Neural progenitor cell (in vitro differentiated cells): Measurements from ENCODE around the gene TNIP1. TPM values are rescaled to one million over a fixed set of nuclear protein-coding genes. Genes with fewer than 3 reads are reported as not detected.

Experiments
- DNase-seq: peaks from one replicate; pipeline ENCODE4 v3.0.0-alpha.2; 2016; ENCODE audit warnings: low spot score
- H2AFZ ChIP-seq: fragments of 200-600 bp; sonication (generic); replicated peaks from 2 replicates; pipeline ENCODE4 v1.6.1; 2016; ENCODE audit warnings: antibody characterized with exemption
- H3F3A ChIP-seq: fragments of 200-600 bp; sonication (generic); 2 replicates; pipeline ENCODE4 v1.6.1; 2016; ENCODE audit warnings: antibody characterized with exemption, low read depth
- H3K27ac ChIP-seq: fragments of 200-600 bp; sonication (generic); 2 replicates; pipeline ENCODE4 v1.5.1; 2016; ENCODE audit warnings: mild to moderate bottlenecking
- H3K27me3 ChIP-seq: fragments of 200-600 bp; sonication (generic); 2 replicates; pipeline ENCODE4 v1.6.1; 2016; ENCODE audit warnings: mild to moderate bottlenecking, moderate library complexity
- H3K36me3 ChIP-seq: fragments of 200-600 bp; sonication (generic); 2 replicates; pipeline ENCODE4 v1.5.1; 2016
- H3K4me1 ChIP-seq: fragments of 200-600 bp; sonication (generic); 2 replicates; pipeline ENCODE4 v1.6.1; 2016; ENCODE audit warnings: mixed run types
- H3K4me2 ChIP-seq: fragments of 200-600 bp; sonication (generic); 2 replicates; pipeline ENCODE4 v1.6.1; 2016
- H3K4me3 ChIP-seq: fragments of 200-600 bp; sonication (generic); 2 replicates; pipeline ENCODE4 v1.5.1; 2016
- H3K79me2 ChIP-seq: fragments of 200-600 bp; sonication (generic); 2 replicates; pipeline ENCODE4 v1.6.1; 2016; ENCODE audit warnings: low read depth
- H3K9ac ChIP-seq: fragments of 200-600 bp; sonication (generic); 2 replicates; pipeline ENCODE4 v1.6.1; 2016
- H3K9me3 ChIP-seq: fragments of 200-600 bp; sonication (generic); 2 replicates; pipeline ENCODE4 v1.5.1; 2016; ENCODE audit warnings: low read depth
- H4K20me1 ChIP-seq: fragments of 200-600 bp; sonication (generic); 2 replicates; pipeline ENCODE4 v1.6.1; 2016; ENCODE audit warnings: low read depth
- H3K27ac Mint-ChIP-seq: 3 replicates; pipeline ENCODE4 v1.8.0; 2021; ENCODE audit warnings: mixed read lengths
- H3K27me3 Mint-ChIP-seq: 2 replicates; pipeline ENCODE4 v1.8.0; 2022; ENCODE audit warnings: low read depth, mild to moderate bottlenecking, inconsistent platforms, moderate library complexity, mixed read lengths; ENCODE audit not compliant: insufficient read depth
- H3K36me3 Mint-ChIP-seq: 3 replicates; pipeline ENCODE4 v1.8.0; 2021; ENCODE audit warnings: mixed read lengths
- H3K4me1 Mint-ChIP-seq: 3 replicates; pipeline ENCODE4 v1.8.0; 2021; ENCODE audit warnings: mixed read lengths
- H3K4me3 Mint-ChIP-seq: 3 replicates; pipeline ENCODE4 v1.8.0; 2021; ENCODE audit warnings: mild to moderate bottlenecking, moderate library complexity, mixed read lengths
- H3K9me3 Mint-ChIP-seq: 3 replicates; pipeline ENCODE4 v1.8.0; 2020; ENCODE audit warnings: mixed read lengths
- EZH2 ChIP-seq: fragments of 200-600 bp; sonication (generic); IDR thresholded peaks from 2 replicates; pipeline ENCODE4 v1.6.1; 2017; ENCODE audit warnings: antibody characterized with exemption, mild to moderate bottlenecking, moderate library complexity
- EZH2phosphoT487 ChIP-seq: fragments of 200-600 bp; sonication (generic); IDR thresholded peaks from 2 replicates; pipeline ENCODE4 v1.6.1; 2017; ENCODE audit warnings: antibody characterized with exemption
- total RNA-seq: library from RNA; depleted of rRNA; stranded (reverse); fragments of >200 nt; gene quantifications from 2 replicates; pipeline ENCODE4 v1.2.3, GENCODE V29; 2015; ENCODE audit warnings: low replicate concordance
- TF ChIP-seq, protein P1 (sequence below): fragments of 200-600 bp; sonication (generic); IDR thresholded peaks from 2 replicates; pipeline ENCODE4 v1.5.1; 2017; ENCODE audit warnings: antibody characterized with exemption, mild to moderate bottlenecking

Gene TNIP1
- total RNA-seq, 1 donor from 2014 or later = 33.5 TPM

DNA sequence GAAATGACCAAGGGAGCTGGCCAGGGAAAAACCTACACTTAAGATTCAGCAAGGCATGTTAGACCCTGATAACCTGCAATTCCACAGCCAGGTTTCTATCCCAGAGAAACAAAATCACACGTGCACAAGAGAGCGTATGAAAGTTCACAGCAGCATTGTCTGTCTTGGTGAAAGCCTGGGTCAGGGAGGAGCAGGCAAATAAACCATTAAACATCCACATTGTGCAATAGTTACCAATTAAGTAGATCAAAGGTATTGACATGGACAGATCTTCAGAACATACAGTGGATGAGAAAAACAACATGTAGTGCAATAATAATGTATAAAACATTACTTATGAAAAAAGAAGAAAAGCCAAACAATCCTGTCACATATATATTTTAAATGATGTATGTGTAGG is 76.3 kb downstream of the TNIP1 start:
- Histone ChIP-seq H2AFZ (no peak overlapping the region), H3K79me2 (no peaks in the 10 kb centered on the region), H3K27ac (no peak overlapping the region), H3K9ac (no peak overlapping the region), H4K20me1 (no peaks in the 10 kb centered on the region), H3F3A (no peaks in the 10 kb centered on the region), H3K36me3 (no peaks in the 10 kb centered on the region), H3K4me1 (peaks cover 15% of the 10 kb centered on the region), H3K4me3 (no peak overlapping the region), H3K4me2 (no peak overlapping the region), H3K9me3 (no peaks in the 10 kb centered on the region), H3K27me3 (no peaks in the 10 kb centered on the region)
- Mint-ChIP-seq H3K27ac (no peak overlapping the region), H3K36me3 (no peaks in the 10 kb centered on the region), H3K9me3 (no peaks in the 10 kb centered on the region), H3K27me3 (peaks cover 3% of the 10 kb centered on the region), H3K4me3 (no peak overlapping the region), H3K4me1 (peaks cover 16% of the 10 kb centered on the region)
- no peak for DNase-seq
- TF ChIP-seq EZH2phosphoT487 (no peak), EZH2 (no peak)
- TF ChIP-seq, protein P1, sequence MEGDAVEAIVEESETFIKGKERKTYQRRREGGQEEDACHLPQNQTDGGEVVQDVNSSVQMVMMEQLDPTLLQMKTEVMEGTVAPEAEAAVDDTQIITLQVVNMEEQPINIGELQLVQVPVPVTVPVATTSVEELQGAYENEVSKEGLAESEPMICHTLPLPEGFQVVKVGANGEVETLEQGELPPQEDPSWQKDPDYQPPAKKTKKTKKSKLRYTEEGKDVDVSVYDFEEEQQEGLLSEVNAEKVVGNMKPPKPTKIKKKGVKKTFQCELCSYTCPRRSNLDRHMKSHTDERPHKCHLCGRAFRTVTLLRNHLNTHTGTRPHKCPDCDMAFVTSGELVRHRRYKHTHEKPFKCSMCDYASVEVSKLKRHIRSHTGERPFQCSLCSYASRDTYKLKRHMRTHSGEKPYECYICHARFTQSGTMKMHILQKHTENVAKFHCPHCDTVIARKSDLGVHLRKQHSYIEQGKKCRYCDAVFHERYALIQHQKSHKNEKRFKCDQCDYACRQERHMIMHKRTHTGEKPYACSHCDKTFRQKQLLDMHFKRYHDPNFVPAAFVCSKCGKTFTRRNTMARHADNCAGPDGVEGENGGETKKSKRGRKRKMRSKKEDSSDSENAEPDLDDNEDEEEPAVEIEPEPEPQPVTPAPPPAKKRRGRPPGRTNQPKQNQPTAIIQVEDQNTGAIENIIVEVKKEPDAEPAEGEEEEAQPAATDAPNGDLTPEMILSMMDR = no peak

DNA sequence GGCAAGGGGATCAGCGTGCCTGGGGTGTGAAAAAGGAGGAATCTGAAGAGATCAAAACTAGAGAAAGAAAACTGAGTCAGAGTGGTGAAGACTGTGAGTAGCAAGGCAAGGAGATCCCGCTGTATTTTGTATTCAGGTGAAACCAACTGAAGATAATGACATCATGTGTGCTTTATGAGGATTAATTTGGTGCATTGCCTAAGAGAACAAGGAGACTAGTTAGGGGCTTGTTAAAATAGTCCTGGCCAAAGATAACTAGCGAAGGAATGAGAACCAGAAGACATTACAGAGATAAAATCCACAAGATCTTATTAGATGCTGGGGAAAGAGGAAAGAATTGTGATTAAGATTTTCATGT is 77.4 kb downstream of the TNIP1 start:
- H3F3A ChIP-seq = no peaks in the 10 kb centered on the region
- H3K9me3 ChIP-seq = no peaks in the 10 kb centered on the region
- H3K4me3 Mint-ChIP-seq = no peak overlapping the region
- no peaks in the 10 kb centered on the region for H3K79me2 ChIP-seq
- TF ChIP-seq EZH2phosphoT487 (no peak), EZH2 (no peak)
- TF ChIP-seq, protein P1 = no peak
- no peaks in the 10 kb centered on the region for H3K27me3 ChIP-seq
- H3K36me3 Mint-ChIP-seq = no peaks in the 10 kb centered on the region
- H3K4me2 ChIP-seq = no peak overlapping the region
- H2AFZ ChIP-seq = no peak overlapping the region
- H3K9ac ChIP-seq = no peak overlapping the region
- DNase-seq = no peak
- H3K9me3 Mint-ChIP-seq = no peaks in the 10 kb centered on the region
- H3K4me1 Mint-ChIP-seq = peaks cover 16% of the 10 kb centered on the region
- no peak overlapping the region for H3K4me3 ChIP-seq
- H3K4me1 ChIP-seq = peaks cover 7% of the 10 kb centered on the region
- H3K36me3 ChIP-seq = no peaks in the 10 kb centered on the region
- no peak overlapping the region for H3K27ac Mint-ChIP-seq
- H3K27me3 Mint-ChIP-seq = peaks cover 4% of the 10 kb centered on the region
- no peak overlapping the region for H3K27ac ChIP-seq
- H4K20me1 ChIP-seq = no peaks in the 10 kb centered on the region

DNA sequence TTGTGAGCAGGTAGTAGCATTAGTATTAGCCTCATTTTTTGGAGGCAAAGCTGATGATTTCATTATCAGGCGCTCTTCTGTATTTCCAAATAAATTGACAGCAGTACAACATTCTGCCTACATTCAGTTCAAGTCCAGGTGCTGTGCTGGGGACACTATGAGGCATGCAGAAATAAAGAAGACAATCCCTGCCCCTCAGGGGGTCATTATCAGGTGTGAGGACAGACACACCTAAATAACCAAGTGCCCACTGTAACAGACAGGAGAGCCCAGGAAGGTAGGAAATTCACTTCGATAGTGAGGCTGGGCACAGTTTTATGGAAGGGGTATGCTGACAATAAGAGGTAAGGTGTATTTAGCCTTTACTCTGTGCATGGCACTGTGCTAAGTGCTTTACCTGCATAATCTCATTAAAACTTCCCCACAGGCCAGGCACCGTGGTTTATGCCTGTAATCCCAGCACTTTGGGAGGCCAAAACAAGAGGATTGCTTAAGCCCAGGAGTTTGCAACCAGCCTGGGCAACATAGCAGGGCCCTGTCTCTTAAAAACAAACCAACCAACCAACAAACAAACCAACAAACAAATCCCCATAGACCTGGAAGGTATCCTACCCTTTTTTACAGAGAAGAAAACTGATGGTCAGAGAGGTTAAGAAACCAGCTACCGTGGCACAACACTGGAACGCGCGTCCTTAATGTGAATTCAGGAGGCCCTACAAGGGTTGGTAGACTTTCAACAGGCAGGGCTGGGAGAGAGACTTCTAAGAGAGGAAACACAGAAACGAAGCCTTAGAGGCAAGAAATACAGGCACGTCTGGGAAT is 77.9 kb downstream of the TNIP1 start:
- Histone ChIP-seq H3K4me2 (no peak overlapping the region), H3K9me3 (no peaks in the 10 kb centered on the region), H2AFZ (no peak overlapping the region), H3F3A (no peaks in the 10 kb centered on the region), H3K27ac (no peak overlapping the region), H3K4me1 (peaks cover 4% of the 10 kb centered on the region), H3K9ac (no peak overlapping the region), H3K27me3 (no peaks in the 10 kb centered on the region), H3K4me3 (no peak overlapping the region), H3K36me3 (no peaks in the 10 kb centered on the region), H4K20me1 (no peaks in the 10 kb centered on the region), H3K79me2 (no peaks in the 10 kb centered on the region)
- TF ChIP-seq, protein P1 = no peak
- TF ChIP-seq EZH2 (no peak), EZH2phosphoT487 (no peak)
- H3K4me1 Mint-ChIP-seq = peaks cover 16% of the 10 kb centered on the region
- H3K27me3 Mint-ChIP-seq = peaks cover 4% of the 10 kb centered on the region
- H3K4me3 Mint-ChIP-seq = no peak overlapping the region
- H3K9me3 Mint-ChIP-seq = no peaks in the 10 kb centered on the region
- H3K36me3 Mint-ChIP-seq = no peaks in the 10 kb centered on the region
- no peak for DNase-seq
- H3K27ac Mint-ChIP-seq = no peak overlapping the region
